Activated T-cell treated with anti-CD3 and anti-CD28 coated beads for 1 hour (primary cell): ENCODE data around the gene LSM10.

Experiments
- DNase-seq: peaks from one replicate; pipeline ENCODE4 v3.0.0-alpha.2; 2020; ENCODE audit warnings: low read depth

Gene LSM10

GRCh38 chr1:36383240-36383639, 14.5 kb downstream of the LSM10 start:
- DNase-seq = no peak

GRCh38 chr1:36382669-36383068, 15.0 kb downstream of the LSM10 start:
- DNase-seq = no peak

GRCh38 chr1:36382231-36382630, 15.5 kb downstream of the LSM10 start:
- DNase-seq = no peak

- DNase-seq = no peak
Measured at GRCh38 chr1:36381405-36381804, 16.3 kb downstream of the LSM10 start.

GRCh38 chr1:36380782-36381181, 16.9 kb downstream of the LSM10 start:
- no peak for DNase-seq

GRCh38 chr1:36380143-36380619, 17.5 kb downstream of the LSM10 start:
- DNase-seq = no peak

GRCh38 chr1:36377791-36378492, 19.8 kb downstream of the LSM10 start:
- DNase-seq = no peak

- no peak for DNase-seq
Measured at GRCh38 chr1:36372617-36373016, 25.1 kb downstream of the LSM10 start.

GRCh38 chr1:36369061-36369861, 28.4 kb downstream of the LSM10 start:
- peak; percentile 85 for DNase-seq

GRCh38 chr1:36367798-36368197, 29.9 kb downstream of the LSM10 start:
- no peak for DNase-seq

- no peak for DNase-seq
Measured at GRCh38 chr1:36367066-36367465, 30.6 kb downstream of the LSM10 start.

- peak; percentile 32 for DNase-seq
Measured at GRCh38 chr1:36366091-36366661, 31.5 kb downstream of the LSM10 start.

GRCh38 chr1:36365381-36365780, 32.3 kb downstream of the LSM10 start:
- DNase-seq = no peak

- no peak for DNase-seq
Measured at GRCh38 chr1:36359911-36360550, 37.7 kb downstream of the LSM10 start.

GRCh38 chr1:36359383-36359782, 38.3 kb downstream of the LSM10 start:
- DNase-seq = no peak

GRCh38 chr1:36358514-36359084, 39.1 kb downstream of the LSM10 start:
- DNase-seq = no peak

- no peak for DNase-seq
Measured at GRCh38 chr1:36355811-36356210, 41.9 kb downstream of the LSM10 start.

- no peak for DNase-seq
Measured at GRCh38 chr1:36354486-36354885, 43.2 kb downstream of the LSM10 start.

- DNase-seq = no peak
Measured at GRCh38 chr1:36352910-36353878, 44.5 kb downstream of the LSM10 start.

- DNase-seq = no peak
Measured at GRCh38 chr1:36352125-36352909, 45.4 kb downstream of the LSM10 start.
